HG02763 (cell line): ENCODE results near the gene FYCO1.
A peak's percentile ranks its signal among the peaks of the same experiment; 100 is the strongest.

Experiments used
- ATAC-seq: cut with Tn5 transposase; IDR thresholded peaks from one replicate; pipeline ENCODE4 v1.9.1; 2021; ENCODE audit warnings: mild to moderate bottlenecking, moderate library complexity; ENCODE audit not compliant: unreplicated experiment

The FYCO1 gene

GRCh38 chr3:45946307-45946706, 49.3 kb downstream of the FYCO1 start:
- ATAC-seq, result no peak

- ATAC-seq, result no peak
These were observed 50.6 kb downstream of the FYCO1 start for GRCh38 chr3:45944830-45945620.

GRCh38 chr3:45943207-45943846, 52.3 kb downstream of the FYCO1 start, which contains the start of gene CXCR6:
Gene CXCR6 (plus strand): TSS chr3:45943464. CDS start chr3:45946482, 3,018 bp downstream.
- ATAC-seq, result no peak

- ATAC-seq, result no peak
These were observed 53.4 kb downstream of the FYCO1 start for GRCh38 chr3:45942051-45942825.

GRCh38 chr3:45940781-45941365, 54.8 kb downstream of the FYCO1 start:
- no peak for ATAC-seq

GRCh38 chr3:45940004-45940780, 55.4 kb downstream of the FYCO1 start:
- no peak for ATAC-seq

- ATAC-seq, result no peak
These were observed 56.3 kb downstream of the FYCO1 start for GRCh38 chr3:45939341-45939771.

- ATAC-seq, result peak; percentile 47
These were observed 56.8 kb downstream of the FYCO1 start for GRCh38 chr3:45938864-45939263.

- ATAC-seq, result no peak
These were observed 57.6 kb downstream of the FYCO1 start for GRCh38 chr3:45938043-45938435.

- ATAC-seq, result no peak
These were observed 58.2 kb downstream of the FYCO1 start for GRCh38 chr3:45937206-45938042.

GRCh38 chr3:45936261-45936660, 59.4 kb downstream of the FYCO1 start:
- ATAC-seq, result no peak

GRCh38 chr3:45933591-45933990, 62.0 kb downstream of the FYCO1 start:
- ATAC-seq, result no peak

- ATAC-seq, result no peak
These were observed 63.5 kb downstream of the FYCO1 start for GRCh38 chr3:45932112-45932511.

GRCh38 chr3:45931496-45931895, 64.1 kb downstream of the FYCO1 start:
- ATAC-seq, result no peak

- ATAC-seq, result no peak
These were observed 66.5 kb downstream of the FYCO1 start for GRCh38 chr3:45929042-45929679.

GRCh38 chr3:45927881-45928280, 67.7 kb downstream of the FYCO1 start:
- no peak for ATAC-seq

- ATAC-seq, result no peak
These were observed 71.9 kb downstream of the FYCO1 start for GRCh38 chr3:45923755-45924154.

- no peak for ATAC-seq
These were observed 72.6 kb downstream of the FYCO1 start for GRCh38 chr3:45922950-45923590.

GRCh38 chr3:45922039-45922326, 73.6 kb downstream of the FYCO1 start:
- ATAC-seq, result no peak
